Fibroblast of mammary gland (primary cell): ENCODE measurements around the gene EPHB6.

ENCODE experiments used
- DNase-seq: peaks from one replicate; pipeline ENCODE4 v3.0.0-alpha.2; 2010; ENCODE audit warnings: low read depth
- H3K4me3 ChIP-seq: 2 replicates; pipeline ENCODE4 v1.5.1; 2011; ENCODE audit warnings: low read depth, mild to moderate bottlenecking, low read length, moderate library complexity; ENCODE audit not compliant: control insufficient read depth
- TF ChIP-seq, protein P1 (sequence below): conservative IDR thresholded peaks from 2 replicates; pipeline ENCODE4 v1.5.1; 2011; ENCODE audit warnings: low read depth, low read length, inconsistent platforms; ENCODE audit not compliant: control insufficient read depth, insufficient read depth

EPHB6 gene

DNA sequence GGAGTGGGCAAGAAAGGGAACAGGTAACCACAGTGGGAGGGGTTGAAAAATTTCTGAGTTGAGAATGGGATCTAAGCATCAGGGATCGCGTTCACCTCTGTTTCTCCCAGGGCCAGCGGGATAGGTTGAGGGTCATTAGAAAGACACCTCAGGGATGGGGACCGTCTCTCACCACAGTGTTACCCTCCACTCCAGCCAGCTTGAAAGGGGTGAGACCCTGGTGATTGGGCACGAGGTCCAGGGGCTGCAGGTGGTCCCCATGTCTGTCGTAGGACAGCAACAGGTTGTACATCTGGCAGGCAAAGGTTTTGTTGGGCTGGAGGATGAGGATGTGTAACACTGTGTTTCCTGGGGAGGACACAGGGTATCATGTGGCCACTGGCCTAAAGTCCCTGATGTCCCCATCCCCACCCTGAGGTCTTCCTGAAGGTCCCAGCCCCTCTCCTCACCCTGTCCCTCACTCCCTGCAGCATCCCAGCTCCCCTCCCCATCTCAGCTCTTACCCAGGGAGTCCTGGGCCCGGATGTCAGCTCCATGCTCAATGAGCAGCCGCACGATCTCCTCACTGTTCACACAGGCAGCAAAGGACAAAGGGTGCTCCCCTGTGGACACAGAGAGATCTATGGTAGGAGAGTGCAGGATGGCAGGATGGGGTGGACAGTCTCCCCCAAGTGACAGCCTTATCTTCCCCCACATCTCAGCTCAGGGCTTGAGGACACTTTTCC lies 21.5 kb downstream of the EPHB6 start:
- TF ChIP-seq, protein P1, sequence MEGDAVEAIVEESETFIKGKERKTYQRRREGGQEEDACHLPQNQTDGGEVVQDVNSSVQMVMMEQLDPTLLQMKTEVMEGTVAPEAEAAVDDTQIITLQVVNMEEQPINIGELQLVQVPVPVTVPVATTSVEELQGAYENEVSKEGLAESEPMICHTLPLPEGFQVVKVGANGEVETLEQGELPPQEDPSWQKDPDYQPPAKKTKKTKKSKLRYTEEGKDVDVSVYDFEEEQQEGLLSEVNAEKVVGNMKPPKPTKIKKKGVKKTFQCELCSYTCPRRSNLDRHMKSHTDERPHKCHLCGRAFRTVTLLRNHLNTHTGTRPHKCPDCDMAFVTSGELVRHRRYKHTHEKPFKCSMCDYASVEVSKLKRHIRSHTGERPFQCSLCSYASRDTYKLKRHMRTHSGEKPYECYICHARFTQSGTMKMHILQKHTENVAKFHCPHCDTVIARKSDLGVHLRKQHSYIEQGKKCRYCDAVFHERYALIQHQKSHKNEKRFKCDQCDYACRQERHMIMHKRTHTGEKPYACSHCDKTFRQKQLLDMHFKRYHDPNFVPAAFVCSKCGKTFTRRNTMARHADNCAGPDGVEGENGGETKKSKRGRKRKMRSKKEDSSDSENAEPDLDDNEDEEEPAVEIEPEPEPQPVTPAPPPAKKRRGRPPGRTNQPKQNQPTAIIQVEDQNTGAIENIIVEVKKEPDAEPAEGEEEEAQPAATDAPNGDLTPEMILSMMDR: no peak
- no peak overlapping the region for H3K4me3 ChIP-seq
- no peak for DNase-seq

DNA sequence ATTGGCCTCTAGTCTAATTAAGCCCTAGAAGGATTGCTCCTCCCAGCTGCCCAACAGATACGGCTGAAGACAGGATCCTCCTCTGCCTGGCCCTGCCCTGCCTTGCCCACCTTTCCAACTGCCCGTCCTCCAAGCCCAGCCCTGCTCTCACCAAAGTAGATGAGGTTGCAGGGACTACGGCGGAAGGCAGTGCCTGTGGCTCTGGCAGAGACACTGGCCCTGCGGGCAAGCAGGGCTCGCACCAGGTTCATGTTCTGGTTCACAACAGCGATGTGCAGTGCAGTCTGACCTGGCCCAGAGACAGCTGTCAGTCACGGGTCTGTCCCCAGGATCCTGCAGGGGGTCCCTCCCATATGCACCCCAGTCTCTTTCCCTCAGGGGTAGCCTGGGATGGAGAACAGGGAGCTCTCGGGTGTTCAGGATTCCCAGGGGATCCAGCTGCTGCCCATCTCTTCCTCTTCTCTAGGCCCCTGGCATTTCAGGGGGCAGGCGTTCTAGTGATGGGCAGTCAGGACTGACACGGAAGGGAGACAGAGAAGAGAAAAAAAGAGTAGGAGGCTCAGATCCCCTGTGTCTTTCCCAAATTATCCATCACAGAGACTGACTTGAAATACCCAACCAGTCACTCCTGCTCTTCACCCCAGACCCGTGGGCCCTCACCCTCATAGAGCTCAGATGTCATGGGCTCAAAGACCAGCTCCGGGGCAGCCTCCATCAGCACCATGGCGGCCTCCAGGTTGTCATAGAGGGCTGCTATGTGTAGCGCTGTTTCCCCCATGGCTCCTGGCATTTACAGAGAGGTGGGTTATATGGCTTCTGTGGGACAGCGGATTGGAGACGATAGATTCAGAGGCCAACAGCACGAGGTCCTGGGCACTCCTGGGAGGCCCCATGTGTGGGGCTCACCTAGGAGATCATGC lies 22.4 kb downstream of the EPHB6 start:
- no peak for DNase-seq
- no peak overlapping the region for H3K4me3 ChIP-seq
- TF ChIP-seq, protein P1: no peak

DNA sequence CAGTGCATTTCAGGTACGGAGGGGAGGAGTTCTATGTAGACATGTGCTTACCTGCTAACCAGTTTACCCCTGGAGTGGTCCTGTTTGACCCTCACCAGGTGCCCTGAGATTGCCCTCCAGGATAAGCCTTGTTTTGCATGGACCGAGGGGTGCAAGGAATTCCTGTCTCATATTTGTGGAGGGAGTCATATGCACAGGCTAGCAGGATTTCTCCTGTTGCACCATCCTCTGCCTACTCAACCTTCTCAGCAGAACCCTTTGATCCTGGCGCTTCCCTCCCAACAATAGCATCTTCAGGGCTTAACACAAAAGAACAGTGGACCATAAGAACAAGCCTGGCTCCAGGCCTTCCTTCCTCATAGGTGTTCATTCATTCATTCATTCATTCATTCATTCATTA lies 23.4 kb downstream of the EPHB6 start:
- TF ChIP-seq, protein P1: no peak
- DNase-seq: no peak

DNA sequence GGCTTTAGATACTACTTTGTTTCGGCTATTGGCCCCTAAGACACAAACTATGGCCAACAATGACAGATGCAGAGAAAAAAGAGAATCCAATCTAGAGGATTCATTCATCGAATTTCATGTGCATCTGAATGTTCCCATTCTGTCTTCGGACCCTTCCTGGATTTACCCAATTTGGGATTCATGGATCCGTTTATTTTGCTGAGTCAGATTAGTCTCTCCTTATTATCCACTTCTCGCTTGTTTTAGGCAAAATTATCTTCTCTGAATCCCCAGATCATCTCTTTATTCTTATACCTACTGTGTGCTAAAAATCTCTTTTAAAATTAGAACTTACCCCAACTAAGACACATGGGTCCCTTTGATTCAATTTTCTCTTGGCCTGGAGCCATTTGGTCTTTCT lies 24.2 kb downstream of the EPHB6 start:
- no peak for DNase-seq
- H3K4me3 ChIP-seq: no peak overlapping the region
- TF ChIP-seq, protein P1: no peak

More for the DNA sequence above, 23.4 kb downstream of the EPHB6 start:
- no peak overlapping the region for H3K4me3 ChIP-seq

DNA sequence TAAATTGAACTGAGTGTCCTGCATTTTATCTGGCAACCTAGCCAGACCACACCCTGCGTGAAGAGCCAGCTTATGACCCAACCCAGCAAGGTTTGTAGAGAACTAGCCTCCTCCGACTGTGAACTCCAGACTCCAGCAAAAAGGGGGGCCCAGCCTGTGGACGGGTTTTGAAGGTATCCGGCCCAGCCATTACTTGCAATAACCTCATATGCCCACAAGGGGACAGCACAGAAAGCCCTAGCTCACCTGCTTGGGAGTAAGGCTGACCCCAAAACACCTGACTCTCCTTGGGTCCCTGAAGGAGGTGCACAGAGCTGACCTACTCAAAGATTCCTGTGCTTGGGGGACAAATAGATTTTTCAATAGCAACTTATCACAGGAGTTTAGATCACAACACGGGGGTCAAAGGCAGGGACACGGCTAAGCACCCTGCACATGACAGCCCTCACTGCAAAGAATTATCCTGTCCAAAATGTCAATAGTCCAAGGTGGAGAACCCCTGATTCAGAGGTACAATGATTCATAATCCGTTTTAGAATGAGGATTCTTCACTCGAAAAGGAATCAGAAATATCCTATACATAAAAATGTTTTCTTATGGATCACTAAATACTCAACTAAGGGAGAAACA lies 26.1 kb downstream of the EPHB6 start:
- peak; percentile 33 for DNase-seq
- TF ChIP-seq, protein P1: peak; percentile 89

DNA sequence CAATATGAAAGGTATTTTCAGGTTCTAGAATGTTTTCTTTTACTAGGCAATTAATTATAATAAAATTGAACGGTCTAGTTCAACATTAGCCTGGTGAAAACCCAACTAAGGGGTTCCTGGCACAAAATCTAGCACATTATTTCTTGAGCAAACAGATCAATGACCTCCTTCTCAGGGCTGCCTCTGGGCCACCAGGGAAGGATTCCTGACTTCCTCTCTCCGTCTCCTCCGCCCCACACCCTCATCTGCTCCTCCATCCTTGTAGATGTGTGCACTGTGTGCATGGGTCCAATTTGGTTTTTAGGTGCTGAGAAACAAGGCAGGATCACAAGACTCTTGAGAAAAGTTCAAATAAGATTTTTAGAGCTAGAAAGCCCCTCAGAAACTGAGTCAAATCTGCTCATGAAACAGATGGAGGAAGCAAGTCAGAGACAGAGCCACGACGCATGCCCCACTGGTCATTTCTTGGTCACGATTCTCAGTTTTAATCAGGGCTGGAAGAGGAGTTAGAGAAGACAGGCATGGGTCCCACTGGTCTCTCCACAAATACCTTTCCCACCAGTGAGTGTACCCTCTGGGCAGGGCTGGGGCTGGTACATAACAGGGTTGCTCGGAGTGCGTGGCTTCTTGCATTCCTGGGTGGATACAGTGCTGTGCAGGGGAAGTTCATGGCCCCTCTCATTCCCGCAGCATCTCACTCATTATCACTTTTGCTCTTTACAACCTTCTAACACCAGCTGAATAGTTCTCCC lies 26.9 kb downstream of the EPHB6 start:
- no peak overlapping the region for H3K4me3 ChIP-seq
- TF ChIP-seq, protein P1: no peak
- DNase-seq: no peak

More for the DNA sequence above, 26.1 kb downstream of the EPHB6 start:
- H3K4me3 ChIP-seq: no peak overlapping the region
